ENCODE results near the gene LHCGR. TPM values are rescaled to one million over a fixed set of nuclear protein-coding genes. Genes with fewer than 3 reads are reported as not detected.
"Not testable (repeated sequence)": the region's sequence is repeated elsewhere in the genome, so short reads cannot be mapped to it uniquely, and the experiment has no call there.

Gene LHCGR
- total RNA-seq, 1 experiment from 2014 or later = 0.40 TPM

- DNase-seq (ENCODE audit: extremely low read depth, low read depth) = no peak
These were observed 6.0 kb downstream of the LHCGR start for GRCh38 chr2:48749291-48750127.

GRCh38 chr2:48747319-48747718 lies 8.2 kb downstream of the LHCGR start:
- DNase-seq (ENCODE audit: extremely low read depth, low read depth) = no peak

- DNase-seq (ENCODE audit: extremely low read depth, low read depth) = not testable (repeated sequence)
These were observed 16.3 kb downstream of the LHCGR start for GRCh38 chr2:48739236-48739635.

- DNase-seq (ENCODE audit: extremely low read depth, low read depth) = peak; percentile 38
These were observed 16.7 kb downstream of the LHCGR start for GRCh38 chr2:48738806-48739205.

- no peak for DNase-seq (ENCODE audit: extremely low read depth, low read depth)
These were observed 19.3 kb downstream of the LHCGR start for GRCh38 chr2:48736251-48736650.

- DNase-seq (ENCODE audit: extremely low read depth, low read depth) = no peak
These were observed 20.8 kb downstream of the LHCGR start for GRCh38 chr2:48734576-48735303.

GRCh38 chr2:48733067-48733503 lies 22.4 kb downstream of the LHCGR start:
- no peak for DNase-seq (ENCODE audit: extremely low read depth, low read depth)

- no peak for DNase-seq (ENCODE audit: extremely low read depth, low read depth)
These were observed 26.7 kb downstream of the LHCGR start for GRCh38 chr2:48728840-48729239.

- no peak for DNase-seq (ENCODE audit: extremely low read depth, low read depth)
These were observed 27.2 kb downstream of the LHCGR start for GRCh38 chr2:48728295-48728694.

- no peak for DNase-seq (ENCODE audit: extremely low read depth, low read depth)
These were observed 28.0 kb downstream of the LHCGR start for GRCh38 chr2:48727560-48727959.

GRCh38 chr2:48725696-48726494 lies 29.6 kb downstream of the LHCGR start:
- no peak for DNase-seq (ENCODE audit: extremely low read depth, low read depth)

- DNase-seq (ENCODE audit: extremely low read depth, low read depth) = no peak
These were observed 31.2 kb downstream of the LHCGR start for GRCh38 chr2:48724278-48724677.

- DNase-seq (ENCODE audit: extremely low read depth, low read depth) = peak; percentile 67
These were observed 32.4 kb downstream of the LHCGR start for GRCh38 chr2:48723129-48723528.

GRCh38 chr2:48722391-48722790 lies 33.1 kb downstream of the LHCGR start:
- no peak for DNase-seq (ENCODE audit: extremely low read depth, low read depth)

GRCh38 chr2:48721158-48721557 lies 34.4 kb downstream of the LHCGR start:
- DNase-seq (ENCODE audit: extremely low read depth, low read depth) = no peak

GRCh38 chr2:48719480-48720177 lies 35.9 kb downstream of the LHCGR start:
- no peak for DNase-seq (ENCODE audit: extremely low read depth, low read depth)

GRCh38 chr2:48717846-48718245 lies 37.7 kb downstream of the LHCGR start:
- DNase-seq (ENCODE audit: extremely low read depth, low read depth) = no peak

GRCh38 chr2:48715956-48716355 lies 39.6 kb downstream of the LHCGR start:
- DNase-seq (ENCODE audit: extremely low read depth, low read depth) = no peak

GRCh38 chr2:48715042-48715899 lies 40.3 kb downstream of the LHCGR start:
- DNase-seq (ENCODE audit: extremely low read depth, low read depth) = no peak

GRCh38 chr2:48714245-48714644 lies 41.3 kb downstream of the LHCGR start:
- no peak for DNase-seq (ENCODE audit: extremely low read depth, low read depth)

Measured in NCI-H460 (cell line).